HG03571 (cell line): ENCODE measurements around the gene GPRC5B.

ENCODE experiments used
- ATAC-seq: cut with Tn5 transposase; IDR thresholded peaks from one replicate; pipeline ENCODE4 v1.9.1; 2021; ENCODE audit not compliant: unreplicated experiment

Gene GPRC5B

GRCh38 chr16:19884611-19885450, at the start of gene GPRC5B:
TSS of gene GPRC5B (minus strand) at chr16:19884848. CDS start at chr16:19872845, 12,003 bp downstream.
- no peak for ATAC-seq

DNA sequence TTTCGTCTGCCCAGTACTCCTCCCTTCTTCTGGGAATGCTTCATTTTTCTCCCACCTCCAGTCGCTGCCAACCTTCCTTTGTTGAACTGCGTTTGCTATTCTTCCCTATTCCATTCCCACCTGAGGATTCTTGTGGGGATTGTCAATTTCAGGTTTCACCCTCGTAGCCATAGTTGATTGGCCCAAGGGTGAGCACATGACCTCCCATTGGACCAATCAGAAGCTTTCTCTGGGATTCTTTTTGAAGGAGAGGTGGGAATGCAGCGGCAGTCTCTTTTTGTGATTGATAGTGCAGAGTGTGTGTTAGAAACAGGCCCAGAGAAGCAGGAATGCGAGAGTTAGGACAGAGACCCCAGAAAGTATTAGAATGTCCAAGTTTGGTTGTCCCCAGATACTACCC, 49.1 kb upstream of the GPRC5B start:
- ATAC-seq, result no peak

DNA sequence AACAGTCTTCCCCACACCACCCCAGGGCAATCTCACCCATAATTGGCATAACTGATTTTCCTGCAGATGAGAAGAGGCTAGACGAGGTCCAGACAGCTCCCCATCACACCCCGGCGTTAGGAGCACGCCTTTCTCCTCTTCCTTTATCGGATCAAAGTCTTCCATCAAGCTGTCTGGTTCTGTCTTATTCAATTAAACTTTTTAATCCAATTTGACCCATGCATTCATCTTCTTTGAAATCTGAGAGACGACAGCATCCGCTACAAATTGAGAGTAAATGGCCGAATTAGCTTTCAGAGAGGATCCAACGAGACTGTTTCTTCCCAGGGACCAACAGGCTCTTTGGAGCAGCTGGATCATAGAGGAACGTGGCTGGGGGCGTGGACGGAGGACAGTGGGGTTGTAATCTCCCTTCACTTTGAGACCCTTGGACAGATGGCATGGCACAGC, 44.4 kb upstream of the GPRC5B start:
- ATAC-seq, result no peak

DNA sequence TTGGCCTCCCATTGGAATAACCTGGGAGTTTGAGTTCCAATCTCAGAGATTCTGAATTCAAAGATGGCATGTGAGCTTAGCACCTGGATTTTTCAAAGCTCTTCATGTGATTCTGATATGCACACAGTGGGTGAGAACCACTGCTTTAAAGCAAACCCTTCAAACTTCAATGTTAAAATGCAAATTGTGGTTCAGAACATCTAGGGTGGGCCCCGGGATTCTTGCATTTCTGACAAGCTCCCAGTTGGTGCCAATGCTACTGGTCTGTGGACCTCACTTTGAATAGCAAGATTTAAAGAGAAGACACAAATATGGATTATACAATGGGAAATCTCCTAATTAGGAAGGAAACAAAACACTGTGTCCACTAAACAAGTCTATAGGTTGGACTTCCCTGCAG, 43.8 kb upstream of the GPRC5B start:
- ATAC-seq, result no peak

GRCh38 chr16:19926449-19927390, 42.1 kb upstream of the GPRC5B start:
- ATAC-seq, result no peak

DNA sequence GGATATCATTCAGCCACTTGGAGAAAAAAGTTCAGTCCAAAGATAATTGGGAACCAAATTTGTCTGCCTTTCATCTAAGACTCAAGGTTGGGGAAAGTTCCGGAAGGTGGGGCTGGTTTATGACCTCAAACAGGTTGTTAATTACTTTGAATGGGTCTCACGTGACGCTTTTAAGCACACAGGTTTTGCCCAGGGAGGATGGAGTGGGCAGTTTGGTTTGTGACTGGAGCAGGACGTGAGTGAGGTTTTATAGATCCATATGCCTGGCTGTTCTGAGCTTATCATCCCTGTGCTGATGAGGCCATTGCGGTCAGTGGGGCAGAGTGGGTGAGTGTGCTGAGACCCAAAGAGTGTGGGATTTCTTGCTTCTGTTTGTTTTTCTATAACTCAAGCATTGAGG, 38.7 kb upstream of the GPRC5B start:
- no peak for ATAC-seq

- ATAC-seq, result no peak
Measured at GRCh38 chr16:19919142-19919541, 34.5 kb upstream of the GPRC5B start.

- ATAC-seq, result no peak
Measured at GRCh38 chr16:19916064-19916463, 31.4 kb upstream of the GPRC5B start.

GRCh38 chr16:19914877-19915276, 30.2 kb upstream of the GPRC5B start:
- ATAC-seq, result no peak

DNA sequence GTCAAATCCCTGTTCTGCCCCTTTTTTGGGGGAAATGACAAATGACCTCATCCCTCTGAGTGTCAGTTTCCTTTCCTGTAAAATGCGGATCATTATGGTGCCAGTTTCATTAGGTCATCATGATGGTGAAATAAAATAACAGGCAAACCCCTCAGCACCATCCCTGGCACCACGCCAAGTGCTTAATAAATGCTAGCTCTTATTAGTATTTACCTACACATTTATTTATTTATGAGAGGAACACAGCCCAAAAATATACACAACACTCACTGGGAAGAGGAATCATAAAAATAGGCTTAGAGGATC, 28.6 kb upstream of the GPRC5B start:
- ATAC-seq, result no peak

DNA sequence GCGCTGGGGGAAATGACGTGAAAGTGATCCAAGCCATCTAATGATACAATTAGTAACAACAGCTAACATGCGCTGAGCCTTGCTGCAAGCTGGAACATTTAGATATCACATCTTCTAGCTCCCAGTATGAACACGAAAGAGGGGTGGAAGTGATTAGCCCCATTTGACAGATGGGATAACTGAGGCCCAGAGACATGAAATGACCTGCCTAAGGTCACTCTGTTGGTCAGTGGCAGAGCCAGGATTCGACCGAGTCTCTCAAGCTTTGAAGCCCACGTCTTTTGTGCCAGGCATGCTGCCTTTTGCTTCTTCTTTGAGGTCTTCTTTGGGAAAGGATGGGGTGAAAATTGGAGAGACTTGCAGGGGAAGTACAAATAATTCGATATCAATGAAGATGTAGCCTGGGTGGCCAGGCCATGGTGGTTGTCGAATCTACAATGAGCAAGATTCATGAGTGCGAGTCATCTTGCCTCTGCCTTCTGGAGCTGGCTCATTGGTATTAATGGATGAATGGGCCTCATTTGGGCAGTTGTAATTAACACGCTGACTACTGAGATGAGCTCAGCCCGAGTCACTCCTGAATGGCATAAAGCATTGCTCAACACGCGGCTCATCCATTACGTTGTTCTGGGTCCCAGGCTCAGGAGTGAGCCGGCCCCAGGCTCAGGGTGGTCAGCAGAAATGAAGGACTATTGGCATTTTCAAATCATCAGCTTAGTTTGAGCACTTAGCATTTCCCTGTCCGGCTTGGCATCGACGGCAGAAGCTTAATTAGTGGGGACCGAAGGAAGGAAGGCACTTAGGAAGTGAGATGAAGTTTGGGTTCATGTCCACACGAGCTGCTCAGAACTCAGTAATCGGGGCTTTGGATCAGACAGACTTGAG, 28.0 kb upstream of the GPRC5B start:
- no peak for ATAC-seq

DNA sequence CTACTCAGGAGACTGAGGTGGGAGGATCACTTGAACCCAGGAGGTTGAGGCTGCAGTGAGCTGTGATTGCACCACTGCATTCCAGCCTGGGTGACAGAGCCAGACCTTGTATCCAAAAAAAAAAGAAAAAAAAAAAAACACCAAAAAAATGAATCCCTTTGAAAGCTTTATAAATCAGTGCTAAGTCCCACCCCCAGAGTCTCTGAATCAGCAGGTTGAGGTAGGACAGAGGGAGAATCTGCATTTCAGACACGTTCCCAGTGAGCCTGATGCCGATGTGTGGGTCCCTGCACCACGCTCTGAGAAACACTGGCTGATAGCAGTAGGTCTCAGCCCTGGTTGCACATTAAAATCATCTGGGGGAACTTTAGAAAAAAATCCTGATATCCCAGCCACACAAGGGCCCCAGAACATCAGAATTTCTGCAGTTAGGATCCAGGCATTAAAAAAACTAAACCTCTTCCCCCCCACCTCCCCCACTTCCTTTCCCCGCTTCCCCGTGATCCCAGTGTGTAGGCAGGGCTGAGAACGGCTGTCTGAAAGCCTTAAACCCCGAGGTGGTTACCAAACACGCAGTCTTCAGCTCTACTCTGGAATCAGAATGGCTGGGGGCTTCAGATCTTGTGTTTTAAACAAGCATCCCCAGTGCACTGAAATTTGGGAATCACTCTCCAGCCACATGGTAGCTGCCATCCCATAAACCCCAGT, 27.3 kb upstream of the GPRC5B start:
- ATAC-seq, result no peak

GRCh38 chr16:19911204-19911603, 26.6 kb upstream of the GPRC5B start:
- no peak for ATAC-seq

DNA sequence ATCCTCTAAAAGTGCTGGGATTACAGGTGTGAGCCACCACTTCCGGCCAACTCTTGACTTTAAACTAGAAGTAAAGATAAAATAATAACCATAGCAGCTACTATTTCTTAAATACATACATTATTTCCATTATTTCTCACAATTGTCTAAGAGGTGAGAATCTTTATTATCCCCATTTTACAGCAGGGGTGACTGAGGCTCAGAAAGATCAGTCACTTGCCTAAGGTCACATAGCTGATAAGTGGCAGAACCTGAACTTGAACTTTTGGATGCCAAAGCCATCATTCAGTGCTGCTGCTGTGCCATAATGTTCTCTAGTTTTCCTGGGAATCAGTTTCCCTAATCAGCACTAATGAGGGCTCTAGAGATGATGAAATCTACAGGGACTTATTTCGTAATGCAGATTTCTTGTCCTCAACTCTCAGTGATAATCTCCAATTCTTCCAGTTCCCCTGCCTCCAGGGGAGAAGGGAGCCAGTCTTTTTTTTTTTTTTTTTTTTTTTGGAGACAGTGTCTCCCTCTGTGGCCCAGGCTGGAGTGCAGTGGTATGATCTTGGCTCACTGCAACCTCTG, 25.2 kb upstream of the GPRC5B start:
- ATAC-seq, result no peak

- ATAC-seq, result no peak
Measured at GRCh38 chr16:19908921-19909320, 24.3 kb upstream of the GPRC5B start.

DNA sequence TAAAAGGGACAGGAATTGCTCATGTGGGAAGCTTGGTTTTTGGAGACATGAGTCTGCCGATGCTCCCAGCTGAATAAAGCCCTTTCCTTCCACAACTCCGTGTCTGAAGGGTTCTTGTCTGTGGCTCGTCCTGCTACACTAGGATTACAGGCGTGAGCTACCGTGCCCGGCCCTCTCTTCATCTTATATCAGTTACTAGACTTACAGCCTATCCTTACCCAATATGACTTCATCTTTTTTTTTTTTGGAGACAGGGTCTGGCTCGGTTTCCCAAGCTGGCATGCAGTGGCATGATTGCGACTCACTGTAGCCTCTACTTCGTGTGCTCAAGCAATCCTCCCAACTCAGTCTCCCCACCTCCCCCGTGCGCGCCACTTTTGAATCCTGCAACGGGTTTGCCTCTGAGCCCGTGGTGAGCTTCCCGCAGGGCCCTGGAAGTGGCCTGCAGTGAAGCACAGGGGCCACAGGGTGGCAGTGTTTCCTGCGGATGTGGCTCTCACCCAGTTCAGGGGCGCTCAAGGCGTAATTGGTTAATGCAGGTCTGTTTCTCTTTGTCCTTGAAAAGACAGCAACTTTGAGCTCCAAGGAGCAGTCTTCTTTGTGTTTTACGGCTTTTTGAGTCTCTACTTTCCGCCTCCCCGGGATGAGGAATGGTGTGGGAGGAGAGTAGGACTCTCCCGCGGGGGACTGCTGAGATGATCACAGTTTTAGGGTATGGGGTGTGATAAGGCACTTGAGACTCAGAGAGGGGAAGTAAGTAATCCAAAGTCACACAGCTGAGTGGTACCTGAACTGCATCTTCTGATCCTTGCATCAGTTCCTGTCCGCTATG, 22.7 kb upstream of the GPRC5B start:
- ATAC-seq, result peak; percentile 66

DNA sequence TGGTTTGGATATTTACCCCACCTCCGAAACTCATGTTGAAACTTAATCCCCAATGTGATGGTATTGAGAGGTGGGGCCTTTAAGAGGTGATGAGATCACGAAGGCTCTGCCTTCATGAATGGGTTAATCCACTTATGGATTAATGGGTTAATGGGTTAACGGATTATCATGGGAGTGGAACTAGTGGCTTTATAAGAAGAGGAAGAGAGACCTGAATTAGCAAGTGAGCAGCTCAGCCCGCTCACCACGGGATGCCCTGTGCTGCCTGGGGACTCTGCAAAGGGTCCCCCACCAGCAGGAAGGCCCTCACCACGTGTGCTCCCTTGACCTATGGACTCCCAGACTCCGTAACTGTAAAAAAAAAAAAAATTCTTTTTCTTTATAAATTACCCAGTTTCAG, 16.5 kb upstream of the GPRC5B start:
- ATAC-seq, result no peak

DNA sequence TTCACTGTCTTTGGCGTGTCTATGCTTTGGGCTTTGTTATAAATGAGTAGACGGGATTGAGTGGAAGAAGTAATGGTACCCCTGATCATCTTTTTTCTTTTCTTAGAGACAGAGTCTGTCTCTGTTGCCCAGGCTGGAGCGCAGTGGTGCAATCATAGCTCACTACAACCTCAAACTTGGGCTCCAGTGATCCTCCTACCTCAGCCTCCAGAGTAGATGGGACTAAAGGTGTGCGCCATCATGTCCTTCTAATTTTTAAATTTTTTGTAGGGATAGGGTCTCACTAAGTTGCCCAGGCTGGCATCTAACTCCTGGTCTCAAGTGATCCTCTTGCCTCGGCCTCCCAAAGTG, 14.9 kb upstream of the GPRC5B start:
- ATAC-seq, result no peak

- no peak for ATAC-seq
Measured at GRCh38 chr16:19898924-19899604, 14.4 kb upstream of the GPRC5B start.
